ENCODE measurements around the gene HNRNPUL1.

GRCh38 chr19:41311072-41311471 is 46.9 kb downstream of the HNRNPUL1 start:
- no peak for TF ChIP-seq POLR2AphosphoS5 (IDR thresholded peaks at IDR 0.05; ENCODE audit: low read depth, low read length)
- TF ChIP-seq REST (IDR thresholded peaks at IDR 0.05; ENCODE audit: insufficient read depth in 1 of 2, low read depth in 2 of 2, low read length in 2 of 2) = no peak
- TF ChIP-seq SIN3A (IDR thresholded peaks at IDR 0.05; ENCODE audit: borderline replicate concordance, insufficient read depth, low read length) = no peak
